Activated CD4-positive, alpha-beta T cell treated with anti-CD3 and anti-CD28 coated beads for 36 hours (primary cell): ENCODE measurements around the gene CDC42BPG. TPM values are rescaled to one million over a fixed set of nuclear protein-coding genes. Genes with fewer than 3 reads are reported as not detected.
A peak's percentile ranks its signal among the peaks of the same experiment; 100 is the strongest.

Experiments
- ATAC-seq: fragments of 200-7000 bp; cut with Tn5 transposase; one replicate; pipeline ENCODE4 v1.10.0; 2021; ENCODE audit warnings: mild to moderate bottlenecking, moderate library complexity
- CTCF ChIA-PET: fragments of 350-600 bp; sonication (Branson Sonifier 250); formaldehyde crosslinking; loops from one replicate; lab custom pipeline; 2021; ENCODE audit warnings: antibody characterized with exemption; lab: Charles Lee
- POLR2A ChIA-PET: fragments of 350-600 bp; sonication (Branson Sonifier 250); formaldehyde crosslinking; loops from one replicate; lab custom pipeline; 2021; ENCODE audit warnings: antibody characterized with exemption, inconsistent platforms; lab: Charles Lee
- DNase-seq: peaks from one replicate; pipeline ENCODE4 v3.0.0-alpha.2; 2020
- H3K27ac Mint-ChIP-seq: one replicate; pipeline ENCODE4 v1.8.0; 2021; ENCODE audit warnings: mixed read lengths
- H3K27me3 Mint-ChIP-seq: one replicate; pipeline ENCODE4 v1.8.0; 2021; ENCODE audit warnings: mixed read lengths
- H3K36me3 Mint-ChIP-seq: one replicate; pipeline ENCODE4 v1.8.0; 2021; ENCODE audit warnings: low read depth, mixed read lengths
- H3K4me1 Mint-ChIP-seq: one replicate; pipeline ENCODE4 v1.8.0; 2021; ENCODE audit warnings: mixed read lengths
- H3K4me3 Mint-ChIP-seq: one replicate; pipeline ENCODE4 v1.8.0; 2021; ENCODE audit warnings: mild to moderate bottlenecking, moderate library complexity, mixed read lengths
- H3K9me3 Mint-ChIP-seq: one replicate; pipeline ENCODE4 v1.8.0; 2021; ENCODE audit warnings: low read depth, mixed read lengths
- intact Hi-C, 2 experiments: fragments of 100-400 bp; cut with DNase I in 1 of 2; cut with micrococcal nuclease in 1 of 2; formaldehyde crosslinking; loops; one replicate each; pipeline versions ENCODE4 v1.14.2 to v1.15.1; 2022 to 2024; cut with DNase I, micrococcal nuclease
- total RNA-seq, 2 experiments: library from RNA; stranded (reverse); gene quantifications; one replicate each; pipeline ENCODE4 v1.2.3, GENCODE V29; 2021

The CDC42BPG gene
- total RNA-seq, 2 experiments from 2014 or later: 0.28 to 0.39 TPM

GRCh38 chr11:64887757-64888405 lies 43.4 kb upstream of the CDC42BPG start:
- ChIA-PET CTCF (interaction anchor here (0.5 to 17.2 kb wide), 15 partner anchors 7 to 620 kb away, joined by 3 to 377 read pairs (median 4); partner anchors contain the start of genes CDC42BPG and CDC42EP2), POLR2A (interaction anchor here (0.6 to 1.0 kb wide), 3 partner anchors 10 to 33 kb away, joined by 3 to 9 read pairs (median 3); no protein-coding TSS in a partner anchor)
- Mint-ChIP-seq H3K36me3 (no peaks in the 10 kb centered on the region), H3K4me3 (peak overlapping the region; percentile 64), H3K27me3 (no peaks in the 10 kb centered on the region), H3K27ac (peak overlapping the region; percentile 92), H3K4me1 (peaks cover 35% of the 10 kb centered on the region), H3K9me3 (no peaks in the 10 kb centered on the region)
- ATAC-seq: peak; percentile 83
- intact Hi-C loops: loop anchor here in 1 of 2 experiments (1.0 kb wide), 2 partner anchors 10 to 41 kb away; partner anchors contain the start of gene EHD1
- DNase-seq: peak; percentile 92

GRCh38 chr11:64887234-64887756 lies 42.8 kb upstream of the CDC42BPG start:
- H3K9me3 Mint-ChIP-seq: no peaks in the 10 kb centered on the region
- intact Hi-C loops: no loop called here
- no peak for DNase-seq
- ChIA-PET POLR2A (interaction anchor here (0.9 kb wide), 1 partner anchor 32 kb away, joined by 3 read pairs; no protein-coding TSS in a partner anchor), CTCF (interaction anchor here (0.6 to 17.2 kb wide), 11 partner anchors 10 to 139 kb away, joined by 3 to 377 read pairs (median 4); partner anchors contain the start of gene CDC42BPG)
- H3K36me3 Mint-ChIP-seq: no peaks in the 10 kb centered on the region
- H3K27me3 Mint-ChIP-seq: no peaks in the 10 kb centered on the region
- H3K27ac Mint-ChIP-seq: peak overlapping the region; percentile 43
- H3K4me3 Mint-ChIP-seq: peak overlapping the region; percentile 5
- peaks cover 37% of the 10 kb centered on the region for H3K4me1 Mint-ChIP-seq
- ATAC-seq: no peak

- H3K4me3 Mint-ChIP-seq: peak overlapping the region; percentile 30
- no peaks in the 10 kb centered on the region for H3K9me3 Mint-ChIP-seq
- peak overlapping the region; percentile 91 for H3K27ac Mint-ChIP-seq
- CTCF ChIA-PET: interaction anchor here (0.5 to 17.2 kb wide), 11 partner anchors 8 to 589 kb away, joined by 3 to 377 read pairs (median 4); partner anchors contain the start of gene CDC42BPG
- intact Hi-C loops: no loop called here
- POLR2A ChIA-PET: interaction anchor here (0.7 to 1.6 kb wide), 4 partner anchors 8 to 41 kb away, joined by 3 to 7 read pairs (median 4); partner anchors contain the start of gene CDC42BPG
- H3K27me3 Mint-ChIP-seq: no peaks in the 10 kb centered on the region
- ATAC-seq (peak; percentile 87), DNase-seq (peak; percentile 66)
- H3K4me1 Mint-ChIP-seq: peaks cover 49% of the 10 kb centered on the region
- H3K36me3 Mint-ChIP-seq: no peaks in the 10 kb centered on the region
These were observed 41.2 kb upstream of the CDC42BPG start for GRCh38 chr11:64885367-64886286.

GRCh38 chr11:64884019-64884418 lies 39.6 kb upstream of the CDC42BPG start:
- DNase-seq (no peak), ATAC-seq (no peak)
- H3K27me3 Mint-ChIP-seq: no peaks in the 10 kb centered on the region
- peaks cover 65% of the 10 kb centered on the region for H3K4me1 Mint-ChIP-seq
- intact Hi-C loops: no loop called here
- ChIA-PET POLR2A (no interaction called here), CTCF (interaction anchor here (1.3 to 17.2 kb wide), 3 partner anchors 18 to 34 kb away, joined by 3 to 377 read pairs (median 5); partner anchors contain the start of gene CDC42BPG)
- no peak overlapping the region for H3K27ac Mint-ChIP-seq
- no peaks in the 10 kb centered on the region for H3K36me3 Mint-ChIP-seq
- no peaks in the 10 kb centered on the region for H3K9me3 Mint-ChIP-seq
- no peak overlapping the region for H3K4me3 Mint-ChIP-seq

- intact Hi-C loops: no loop called here
These were observed 39.1 kb upstream of the CDC42BPG start for GRCh38 chr11:64883575-64883974.

GRCh38 chr11:64882243-64882642 lies 37.8 kb upstream of the CDC42BPG start:
- H3K4me3 Mint-ChIP-seq: no peak overlapping the region
- H3K36me3 Mint-ChIP-seq: peaks cover 3% of the 10 kb centered on the region
- intact Hi-C loops: no loop called here
- H3K27ac Mint-ChIP-seq: peak overlapping the region; percentile 47
- H3K27me3 Mint-ChIP-seq: no peaks in the 10 kb centered on the region
- ChIA-PET CTCF (interaction anchor here (6.1 to 11.0 kb wide), 2 partner anchors 20 to 34 kb away, joined by 49 to 139 read pairs; no protein-coding TSS in a partner anchor), POLR2A (interaction anchor here (1.9 kb wide), 1 partner anchor 17 kb away, joined by 6 read pairs; no protein-coding TSS in a partner anchor)
- no peaks in the 10 kb centered on the region for H3K9me3 Mint-ChIP-seq
- ATAC-seq (no peak), DNase-seq (no peak)
- peaks cover 55% of the 10 kb centered on the region for H3K4me1 Mint-ChIP-seq

More at GRCh38 chr11:64883575-64883974, 39.1 kb upstream of the CDC42BPG start:
- Mint-ChIP-seq H3K9me3 (no peaks in the 10 kb centered on the region), H3K36me3 (no peaks in the 10 kb centered on the region), H3K27ac (peak overlapping the region; percentile 4), H3K4me3 (no peak overlapping the region), H3K4me1 (peaks cover 66% of the 10 kb centered on the region), H3K27me3 (no peaks in the 10 kb centered on the region)
- ChIA-PET CTCF (interaction anchor here (1.3 to 6.1 kb wide), 3 partner anchors 18 to 35 kb away, joined by 3 to 49 read pairs (median 5); no protein-coding TSS in a partner anchor), POLR2A (no interaction called here)
- ATAC-seq: no peak
- DNase-seq: no peak

- ChIA-PET CTCF (interaction anchor here (0.6 to 11.0 kb wide), 3 partner anchors 19 to 560 kb away, joined by 5 to 139 read pairs (median 49); no protein-coding TSS in a partner anchor), POLR2A (interaction anchor here (0.6 to 1.9 kb wide), 2 partner anchors 16 to 20 kb away, joined by 4 to 6 read pairs; no protein-coding TSS in a partner anchor)
- Mint-ChIP-seq H3K27me3 (no peaks in the 10 kb centered on the region), H3K4me1 (peaks cover 59% of the 10 kb centered on the region), H3K9me3 (no peaks in the 10 kb centered on the region), H3K36me3 (peaks cover 8% of the 10 kb centered on the region), H3K27ac (peak overlapping the region; percentile 37), H3K4me3 (no peak overlapping the region)
- ATAC-seq (no peak), DNase-seq (no peak)
- intact Hi-C loops: no loop called here
These were observed 37.0 kb upstream of the CDC42BPG start for GRCh38 chr11:64881476-64881875.

- ATAC-seq (no peak), DNase-seq (no peak)
- Mint-ChIP-seq H3K4me1 (peaks cover 60% of the 10 kb centered on the region), H3K27me3 (no peaks in the 10 kb centered on the region), H3K36me3 (peaks cover 18% of the 10 kb centered on the region), H3K9me3 (no peaks in the 10 kb centered on the region), H3K27ac (peak overlapping the region; percentile 97), H3K4me3 (peak overlapping the region; percentile 92)
- ChIA-PET CTCF (interaction anchor here (0.7 to 11.0 kb wide), 6 partner anchors 8 to 32 kb away, joined by 4 to 139 read pairs (median 8); no protein-coding TSS in a partner anchor), POLR2A (interaction anchor here (0.6 to 8.8 kb wide), 3 partner anchors 12 to 544 kb away, joined by 3 to 128 read pairs (median 8); no protein-coding TSS in a partner anchor)
- intact Hi-C loops: no loop called here
These were observed 36.0 kb upstream of the CDC42BPG start for GRCh38 chr11:64880240-64881001.

- no peaks in the 10 kb centered on the region for H3K27me3 Mint-ChIP-seq
- H3K9me3 Mint-ChIP-seq: no peaks in the 10 kb centered on the region
- ATAC-seq: no peak
- DNase-seq: no peak
- intact Hi-C loops: loop anchor here (2.0 to 5.0 kb wide), 5 partner anchors 45 to 693 kb away; partner anchors contain the start of genes FAM89B (in 1 of the 2), FKBP2 (in 1 of the 2), PPP2R5B (in 1 of the 2) and SF1 (in 1 of the 2)
- H3K36me3 Mint-ChIP-seq: peaks cover 27% of the 10 kb centered on the region
- H3K4me3 Mint-ChIP-seq: peak overlapping the region; percentile 92
- CTCF ChIA-PET: interaction anchor here (0.8 to 11.0 kb wide), 7 partner anchors 9 to 31 kb away, joined by 5 to 139 read pairs (median 10); no protein-coding TSS in a partner anchor
- H3K4me1 Mint-ChIP-seq: peaks cover 62% of the 10 kb centered on the region
- POLR2A ChIA-PET: interaction anchor here (0.6 to 8.8 kb wide), 5 partner anchors 17 to 622 kb away, joined by 4 to 128 read pairs (median 7); no protein-coding TSS in a partner anchor
- H3K27ac Mint-ChIP-seq: peak overlapping the region; percentile 97
These were observed 34.9 kb upstream of the CDC42BPG start for GRCh38 chr11:64879244-64879900.
